ENCODE measurements around the gene POF1B.

DNA sequence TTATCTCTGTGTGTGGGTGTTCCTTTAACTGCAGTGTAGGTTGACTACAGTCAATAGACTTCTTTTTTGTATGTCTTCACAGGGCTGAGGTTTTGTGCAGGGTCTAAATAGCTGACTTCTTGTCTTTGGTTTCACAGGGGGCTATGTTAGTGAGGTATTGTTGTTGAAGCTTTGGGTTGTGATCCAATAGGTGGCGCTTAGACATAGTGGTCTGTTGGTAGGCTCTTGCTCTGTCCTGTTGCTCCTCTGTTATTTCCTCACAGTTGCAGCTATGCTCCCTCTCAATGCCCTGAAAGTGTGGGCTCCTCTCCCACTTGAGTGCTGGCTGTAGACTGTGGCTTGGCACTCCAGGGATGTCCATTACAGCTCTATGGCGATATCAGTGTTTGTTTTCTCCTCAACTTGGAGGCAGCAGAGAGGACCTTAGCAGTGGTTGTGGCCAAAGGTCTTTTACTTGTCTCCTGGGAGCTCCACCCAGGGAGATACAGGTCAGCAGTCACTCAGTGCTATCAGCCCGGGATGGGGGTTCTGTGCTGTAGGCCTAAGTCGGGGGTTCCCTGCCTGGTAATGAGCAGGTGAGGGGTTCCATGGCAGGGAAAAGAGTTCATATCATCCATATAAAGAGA lies 14.0 kb downstream of the POF1B start:
- TF ChIP-seq, protein P1, sequence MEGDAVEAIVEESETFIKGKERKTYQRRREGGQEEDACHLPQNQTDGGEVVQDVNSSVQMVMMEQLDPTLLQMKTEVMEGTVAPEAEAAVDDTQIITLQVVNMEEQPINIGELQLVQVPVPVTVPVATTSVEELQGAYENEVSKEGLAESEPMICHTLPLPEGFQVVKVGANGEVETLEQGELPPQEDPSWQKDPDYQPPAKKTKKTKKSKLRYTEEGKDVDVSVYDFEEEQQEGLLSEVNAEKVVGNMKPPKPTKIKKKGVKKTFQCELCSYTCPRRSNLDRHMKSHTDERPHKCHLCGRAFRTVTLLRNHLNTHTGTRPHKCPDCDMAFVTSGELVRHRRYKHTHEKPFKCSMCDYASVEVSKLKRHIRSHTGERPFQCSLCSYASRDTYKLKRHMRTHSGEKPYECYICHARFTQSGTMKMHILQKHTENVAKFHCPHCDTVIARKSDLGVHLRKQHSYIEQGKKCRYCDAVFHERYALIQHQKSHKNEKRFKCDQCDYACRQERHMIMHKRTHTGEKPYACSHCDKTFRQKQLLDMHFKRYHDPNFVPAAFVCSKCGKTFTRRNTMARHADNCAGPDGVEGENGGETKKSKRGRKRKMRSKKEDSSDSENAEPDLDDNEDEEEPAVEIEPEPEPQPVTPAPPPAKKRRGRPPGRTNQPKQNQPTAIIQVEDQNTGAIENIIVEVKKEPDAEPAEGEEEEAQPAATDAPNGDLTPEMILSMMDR (IDR thresholded peaks at IDR 0.05) = no peak
- no peak for TF ChIP-seq KDM1A (IDR thresholded peaks at IDR 0.05; ENCODE audit: low read depth)
- TF ChIP-seq EP300 (IDR thresholded peaks at IDR 0.05) = no peak
- no peak for TF ChIP-seq SREBF2 (IDR thresholded peaks at IDR 0.05)
- TF ChIP-seq CBX8 (IDR thresholded peaks at IDR 0.05) = no peak
- no peak for TF ChIP-seq HOXA7 (CRISPR knock-in tag; IDR thresholded peaks at IDR 0.05)
- no peak for TF ChIP-seq RAD21 (conservative IDR thresholded peaks at IDR 0.05 in 1 of 2, IDR thresholded peaks at IDR 0.05 in 1 of 2)
- TF ChIP-seq MAZ (IDR thresholded peaks at IDR 0.05; ENCODE audit: borderline replicate concordance, low read depth, low read length) = no peak
- TF ChIP-seq POLR2A (IDR thresholded peaks at IDR 0.05; ENCODE audit: low read length) = no peak
- no peak for TF ChIP-seq JUNB (IDR thresholded peaks at IDR 0.05)
- TF ChIP-seq, protein P2, sequence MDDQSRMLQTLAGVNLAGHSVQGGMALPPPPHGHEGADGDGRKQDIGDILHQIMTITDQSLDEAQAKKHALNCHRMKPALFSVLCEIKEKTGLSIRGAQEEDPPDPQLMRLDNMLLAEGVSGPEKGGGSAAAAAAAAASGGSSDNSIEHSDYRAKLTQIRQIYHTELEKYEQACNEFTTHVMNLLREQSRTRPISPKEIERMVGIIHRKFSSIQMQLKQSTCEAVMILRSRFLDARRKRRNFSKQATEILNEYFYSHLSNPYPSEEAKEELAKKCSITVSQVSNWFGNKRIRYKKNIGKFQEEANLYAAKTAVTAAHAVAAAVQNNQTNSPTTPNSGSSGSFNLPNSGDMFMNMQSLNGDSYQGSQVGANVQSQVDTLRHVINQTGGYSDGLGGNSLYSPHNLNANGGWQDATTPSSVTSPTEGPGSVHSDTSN (IDR thresholded peaks at IDR 0.05) = no peak
- TF ChIP-seq MAFK (IDR thresholded peaks at IDR 0.05; ENCODE audit: partially characterized antibody) = no peak
- no peak for TF ChIP-seq ZC3H11A (IDR thresholded peaks at IDR 0.05)
- TF ChIP-seq, protein P3, sequence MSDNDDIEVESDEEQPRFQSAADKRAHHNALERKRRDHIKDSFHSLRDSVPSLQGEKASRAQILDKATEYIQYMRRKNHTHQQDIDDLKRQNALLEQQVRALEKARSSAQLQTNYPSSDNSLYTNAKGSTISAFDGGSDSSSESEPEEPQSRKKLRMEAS (IDR thresholded peaks at IDR 0.05) = no peak
